Heart right ventricle (tissue), 16 donors: ENCODE measurements around the gene MTSS2. TPM values are rescaled to one million over a fixed set of nuclear protein-coding genes. Genes with fewer than 3 reads are reported as not detected.

Experiments used
- ATAC-seq, 8 donors: fragments of 200-7000 bp; cut with Tn5 transposase; one replicate each; pipeline ENCODE4 v1.9.1; 2020; ENCODE audit warnings: mild to moderate bottlenecking in 8 of 8, moderate library complexity in 8 of 8, moderate number of reproducible peaks in 1 of 8
- DNase-seq, 2 donors: peaks; one replicate each; pipeline ENCODE4 v3.0.0-alpha.2; 2020
- H3K27ac ChIP-seq, 10 donors: fragments of 200-600 bp; sonication (generic) in 2 of 10; one replicate each; pipeline versions ENCODE4 v1.5.0 to v1.8.0; 2020 to 2022; ENCODE audit warnings: mild to moderate bottlenecking in 3 of 10
- H3K27me3 ChIP-seq, 7 donors: fragments of 200-600 bp; one replicate each; pipeline ENCODE4 v1.8.0; 2021 to 2022; ENCODE audit warnings: mild to moderate bottlenecking in 2 of 7
- H3K36me3 ChIP-seq, 9 donors: fragments of 200-600 bp; sonication (generic) in 1 of 9; one replicate each; pipeline versions ENCODE4 v1.5.0 to v1.8.0; 2020 to 2022; ENCODE audit warnings: mild to moderate bottlenecking in 2 of 9
- H3K4me1 ChIP-seq, 9 donors: fragments of 200-600 bp; sonication (generic) in 1 of 9; one replicate each; pipeline versions ENCODE4 v1.5.0 to v1.8.0; 2020 to 2022; ENCODE audit warnings: mild to moderate bottlenecking in 4 of 9
- H3K4me3 ChIP-seq, 10 donors: fragments of 200-600 bp; sonication (generic) in 2 of 10; one replicate each; pipeline versions ENCODE4 v1.5.0 to v1.8.0; 2020 to 2022; ENCODE audit warnings: mild to moderate bottlenecking in 7 of 10, moderate library complexity in 2 of 10
- H3K9me3 ChIP-seq, 11 donors: fragments of 200-600 bp in 10 of 11; sonication (generic) in 2 of 11; one replicate each; pipeline versions ENCODE4 v1.5.0 to v1.8.0; 2013 to 2022; ENCODE audit warnings: mild to moderate bottlenecking in 2 of 11, control low read depth in 1 of 11, moderate library complexity in 1 of 11
- CTCF ChIP-seq, 9 donors: fragments of 200-600 bp; sonication (generic) in 2 of 9; IDR thresholded peaks; one replicate each; pipeline versions ENCODE4 v1.5.0 to v1.8.0; 2021 to 2022; ENCODE audit warnings: antibody characterized with exemption in 9 of 9, mild to moderate bottlenecking in 5 of 9, moderate library complexity in 1 of 9
- WGBS, 2 donors: extraction: QIAGEN DNeasy Blood & Tissue Kit; methylation state at CpG; one replicate each; pipeline ENCODE4 v1.1.7; 2013; ENCODE audit warnings: inconsistent platforms in 1 of 2; 5-methylcytosine and 5-hydroxymethylcytosine counted together
- intact Hi-C, 10 donors: fragments of 100-400 bp; cut with DNase I; formaldehyde crosslinking; loops; one replicate each; pipeline versions ENCODE4 v1.11.1 to v1.14.2; 2022
- polyA plus RNA-seq, 2 donors: library from polyadenylated mRNA; stranded (reverse); fragments of 200-250 nt; gene quantifications; one replicate each; pipeline ENCODE4 v1.2.3, GENCODE V29; 2013
- total RNA-seq, 10 donors: library from RNA; stranded (reverse); fragmentation: NEBNext Ultra II Directional in 3 of 10; extraction: Animal tissue kit (Norgen Biotek cat#: 25700) in 3 of 10; gene quantifications; one replicate each; pipeline versions ENCODE4 v1.2.1 to v1.2.4, GENCODE V29; 2021 to 2023
- donor health status: Arrhythmogenic right ventricular cardiomyopathy.
- donor health status: ischemic (EF 13 %, LVEDD 7.1; RV severe dilation, severe dysfunction).
- donor health status: healthy with polysubstance abuse.
- donor health status: DM: no; HTN: yes; CAD: no.
- donor health status: DM: no; HTN: no; CAD: no.
- donor health status: ischemic (EF 25% LVEDD 6.9; RV normal size, moderate dysfunction).
- donor health status: ischemic (EF 25% LVEDD 5.7; RV mildly dilated, moderate dysfunction).
- donor health status: healthy.
- donor health status: DM: yes; HTN: yes; CAD: no.
- donor health status: Ischemic cardiomyopathy.
- donor health status: ischemic (EF 35%, LVEDD 5.7; RV mildly dilated, moderate dysfunction).
- donor health status: nonischemic (EF 11% LVEDD 7.7; RV severe dilation, severe dysfunction).
- donor health status: DM: yes; HTN: yes; CAD: no.
- donor health status: PGD.
- donor health status: ischemic (EF 29% LVEDD 5.4; RV normal size, mild dysfunction).
- donor health status: nonischemic (EF 23%, LVEDD 6.1; RV moderate dilation, normal function).

Gene MTSS2
- total and polyA plus RNA-seq, 12 donors, result 39.0 to 121 (median 58.9) TPM

- no peaks in the 10 kb centered on the region for H3K9me3 ChIP-seq
- DNase-seq, result no peak
- no peak for TF ChIP-seq CTCF (IDR thresholded peaks at IDR 0.05)
- intact Hi-C loops, result no loop called here
- 81 to 84% methylated on average over 6 of the region's 6 CpGs for WGBS, 2 donors
- H3K36me3 ChIP-seq, result peaks cover 0 to under 1% (median 0%) of the 10 kb centered on the region in 9 donors
- ATAC-seq, result no peak
- H3K4me3 ChIP-seq, result no peak overlapping the region
- H3K27me3 ChIP-seq, result no peaks in the 10 kb centered on the region
- H3K4me1 ChIP-seq, result peaks cover 29 to 75% (median 49%) of the 10 kb centered on the region in 9 donors
- H3K27ac ChIP-seq, result peak overlapping the region; percentile 44 to 86 (median 72)
These were observed 18.1 kb upstream of the MTSS2 start for GRCh38 chr16:70703835-70704381.

- Histone ChIP-seq H3K27me3 (no peaks in the 10 kb centered on the region), H3K27ac (peak overlapping the region; percentile 44 to 86 (median 72)), H3K36me3 (peaks cover 0 to 7% (median 0%) of the 10 kb centered on the region in 9 donors), H3K4me1 (peaks cover 31 to 76% (median 55%) of the 10 kb centered on the region in 9 donors), H3K4me3 (no peak overlapping the region), H3K9me3 (no peaks in the 10 kb centered on the region)
- DNase-seq (peak; percentile 58 to 68), ATAC-seq (peak; percentile 58 to 72 (median 66))
- intact Hi-C loops, result no loop called here
- peak in 7 of 9 donors; percentile 8 to 45 (median 29) for TF ChIP-seq CTCF (IDR thresholded peaks at IDR 0.05)
- 49 to 55% methylated on average over 16 of the region's 16 CpGs for WGBS, 2 donors
These were observed 17.4 kb upstream of the MTSS2 start for GRCh38 chr16:70703041-70703834.

- TF ChIP-seq CTCF (IDR thresholded peaks at IDR 0.05), result no peak
- H3K27ac ChIP-seq, result peak overlapping the region in 8 of 10 donors; percentile 50 to 86 (median 75)
- no peaks in the 10 kb centered on the region for H3K27me3 ChIP-seq
- H3K9me3 ChIP-seq, result no peaks in the 10 kb centered on the region
- no peak for ATAC-seq
- 79 to 82% methylated on average over 8 of the region's 8 CpGs for WGBS, 2 donors
- DNase-seq, result no peak
- intact Hi-C loops, result no loop called here
- H3K4me3 ChIP-seq, result no peak overlapping the region
- peaks cover 37 to 82% (median 59%) of the 10 kb centered on the region in 9 donors for H3K4me1 ChIP-seq
- H3K36me3 ChIP-seq, result peaks cover 0 to 10% (median 0%) of the 10 kb centered on the region in 9 donors
These were observed 16.8 kb upstream of the MTSS2 start for GRCh38 chr16:70702624-70703023.

- DNase-seq, result no peak
- peaks cover 0 to 10% (median 0%) of the 10 kb centered on the region in 9 donors for H3K36me3 ChIP-seq
- no peak overlapping the region for H3K4me3 ChIP-seq
- peaks cover 43 to 82% (median 63%) of the 10 kb centered on the region in 9 donors for H3K4me1 ChIP-seq
- WGBS, 2 donors, result 89 to 92% methylated on average over 8 of the region's 8 CpGs
- TF ChIP-seq CTCF (IDR thresholded peaks at IDR 0.05), result no peak
- H3K27me3 ChIP-seq, result no peaks in the 10 kb centered on the region
- peak overlapping the region in 4 of 10 donors; percentile 13 to 86 (median 78) for H3K27ac ChIP-seq
- intact Hi-C loops, result no loop called here
- ATAC-seq, result no peak
- no peaks in the 10 kb centered on the region for H3K9me3 ChIP-seq
These were observed 16.1 kb upstream of the MTSS2 start for GRCh38 chr16:70701998-70702397.
